GM23338 (cell line): Measurements from ENCODE around the gene RTP5. TPM values are rescaled to one million over a fixed set of nuclear protein-coding genes. Genes with fewer than 3 reads are reported as not detected.

Experiments used
- ATAC-seq: fragments of 200-7000 bp; cut with Tn5 transposase; 3 replicates; pipeline ENCODE4 v1.9.1; 2020
- DNase-seq: peaks from one replicate; pipeline ENCODE4 v3.0.0-alpha.2; 2015; ENCODE audit warnings: low spot score
- H2AFZ ChIP-seq: fragments of 200-600 bp; sonication (generic); 2 replicates; pipeline ENCODE4 v1.8.0; 2016; ENCODE audit warnings: antibody characterized with exemption, mild to moderate bottlenecking, moderate library complexity
- H3F3A ChIP-seq: fragments of 200-600 bp; sonication (generic); replicated peaks from 2 replicates; pipeline ENCODE4 v1.8.0; 2017; ENCODE audit warnings: antibody characterized with exemption, mixed run types, low read depth
- H3K27ac ChIP-seq: fragments of 200-600 bp; sonication (generic); 2 replicates; pipeline ENCODE4 v1.6.1; 2016; ENCODE audit warnings: low read depth
- H3K27me3 ChIP-seq: fragments of 200-600 bp; sonication (generic); 2 replicates; pipeline ENCODE4 v1.8.0; 2016; ENCODE audit warnings: mild to moderate bottlenecking, mixed run types, moderate library complexity; ENCODE audit not compliant: insufficient read depth
- H3K36me3 ChIP-seq: fragments of 200-600 bp; sonication (generic); 2 replicates; pipeline ENCODE4 v1.8.0; 2016; ENCODE audit warnings: mild to moderate bottlenecking; ENCODE audit not compliant: insufficient read depth
- H3K4me1 ChIP-seq: fragments of 200-600 bp; sonication (generic); 2 replicates; pipeline ENCODE4 v1.8.0; 2016; ENCODE audit warnings: mild to moderate bottlenecking, moderate library complexity; ENCODE audit not compliant: insufficient read depth
- H3K4me2 ChIP-seq: fragments of 200-600 bp; sonication (generic); 2 replicates; pipeline ENCODE4 v1.7.1; 2017; ENCODE audit warnings: mixed run types
- H3K4me3 ChIP-seq: fragments of 200-600 bp; sonication (generic); 2 replicates; pipeline ENCODE4 v1.6.1; 2016; ENCODE audit warnings: mixed run types
- H3K79me2 ChIP-seq: fragments of 200-600 bp; sonication (generic); replicated peaks from 2 replicates; pipeline ENCODE4 v1.8.0; 2017; ENCODE audit warnings: mild to moderate bottlenecking; ENCODE audit not compliant: insufficient read depth
- H3K9me2 ChIP-seq: fragments of 200-600 bp; sonication (generic); 2 replicates; pipeline ENCODE4 v1.8.0; 2017; ENCODE audit not compliant: insufficient read depth
- H4K20me1 ChIP-seq: fragments of 200-600 bp; sonication (generic); replicated peaks from 2 replicates; pipeline ENCODE4 v1.8.0; 2017; ENCODE audit warnings: mild to moderate bottlenecking; ENCODE audit not compliant: insufficient read depth
- H3K27ac Mint-ChIP-seq: 2 replicates; pipeline ENCODE4 v1.8.0; 2020; ENCODE audit warnings: inconsistent platforms, mild to moderate bottlenecking, moderate library complexity, mixed read lengths
- H3K27me3 Mint-ChIP-seq: 3 replicates; pipeline ENCODE4 v1.8.0; 2022; ENCODE audit warnings: low read depth, mild to moderate bottlenecking, moderate library complexity, mixed read lengths, inconsistent platforms; ENCODE audit not compliant: insufficient read depth, poor library complexity
- H3K36me3 Mint-ChIP-seq: 3 replicates; pipeline ENCODE4 v1.8.0; 2021; ENCODE audit warnings: low read depth, mild to moderate bottlenecking, inconsistent platforms, moderate library complexity, mixed read lengths
- H3K4me1 Mint-ChIP-seq: 3 replicates; pipeline ENCODE4 v1.8.0; 2020; ENCODE audit warnings: mild to moderate bottlenecking, inconsistent platforms, mixed read lengths
- H3K4me3 Mint-ChIP-seq: 3 replicates; pipeline ENCODE4 v1.8.0; 2021; ENCODE audit warnings: moderate library complexity, mild to moderate bottlenecking, inconsistent platforms, mixed read lengths
- H3K9me3 Mint-ChIP-seq: 3 replicates; pipeline ENCODE4 v1.8.0; 2020; ENCODE audit warnings: moderate library complexity, mild to moderate bottlenecking, inconsistent platforms, mixed read lengths
- CREB1 ChIP-seq: fragments of 250-450 bp; sonication (Bioruptor Pico); IDR thresholded peaks from 2 replicates; pipeline ENCODE4 v1.5.0; 2020; ENCODE audit warnings: low read depth, mild to moderate bottlenecking, moderate library complexity
- EZH2 ChIP-seq: fragments of 200-600 bp; sonication (generic); IDR thresholded peaks from one replicate; pipeline ENCODE4 v1.8.0; 2017; ENCODE audit warnings: antibody characterized with exemption, mild to moderate bottlenecking, low read depth; ENCODE audit not compliant: unreplicated experiment
- STAT1 ChIP-seq: IDR thresholded peaks from one replicate; pipeline ENCODE4 v1.6.1; 2016; ENCODE audit warnings: antibody characterized with exemption; ENCODE audit not compliant: unreplicated experiment
- ZNF114 ChIP-seq: fragments of 250-450 bp; sonication (Bioruptor Pico); IDR thresholded peaks from 2 replicates; pipeline ENCODE4 v1.5.0; 2020; ENCODE audit warnings: mild to moderate bottlenecking, moderate library complexity
- ZNF462 ChIP-seq: fragments of 250-450 bp; sonication (Bioruptor Pico); IDR thresholded peaks from 2 replicates; pipeline ENCODE4 v1.5.0; 2020; ENCODE audit warnings: mild to moderate bottlenecking, moderate library complexity
- polyA plus RNA-seq: library from polyadenylated mRNA; unstranded; fragments of >200 nt; fragmentation: Nextera tagmentation; extraction: Ambion mirVana; gene quantifications from 2 replicates; pipeline ENCODE4 v1.2.1, GENCODE V29; 2016
- total RNA-seq: library from RNA; depleted of rRNA; stranded (reverse); fragments of >200 nt; shearing (Covaris generic); gene quantifications from 2 replicates; pipeline ENCODE4 v1.2.3, GENCODE V29; 2014

Gene RTP5
- total and polyA plus RNA-seq, 2 experiments from 2014 or later: not detected

- no peak for TF ChIP-seq CREB1 (CRISPR knock-in tag)
- no peak for TF ChIP-seq ZNF462
- TF ChIP-seq STAT1: no peak
Measured at GRCh38 chr2:241834527-241835210, 34.9 kb upstream of the RTP5 start (continued).

GRCh38 chr2:241835611-241836010 is 33.9 kb upstream of the RTP5 start:
- H3F3A ChIP-seq: no peaks in the 10 kb centered on the region
- H4K20me1 ChIP-seq: no peaks in the 10 kb centered on the region
- Mint-ChIP-seq H3K4me1 (peaks cover 10% of the 10 kb centered on the region), H3K4me3 (no peak overlapping the region), H3K27ac (no peak overlapping the region), H3K27me3 (peaks cover 3% of the 10 kb centered on the region), H3K9me3 (no peaks in the 10 kb centered on the region), H3K36me3 (no peaks in the 10 kb centered on the region)
- DNase-seq: no peak
- H3K9me2 ChIP-seq: no peaks in the 10 kb centered on the region
- no peak for ATAC-seq
- no peaks in the 10 kb centered on the region for H3K36me3 ChIP-seq
- H3K4me1 ChIP-seq: no peaks in the 10 kb centered on the region
- no peaks in the 10 kb centered on the region for H3K79me2 ChIP-seq
- H3K27me3 ChIP-seq: no peaks in the 10 kb centered on the region
- no peak overlapping the region for H3K27ac ChIP-seq
- H2AFZ ChIP-seq: no peak overlapping the region
- no peak overlapping the region for H3K4me2 ChIP-seq
- H3K4me3 ChIP-seq: no peak overlapping the region
- TF ChIP-seq ZNF462 (no peak), ZNF114 (CRISPR knock-in tag) (no peak), EZH2 (no peak)
